ENCODE data around the gene CHRND. TPM values are rescaled to one million over a fixed set of nuclear protein-coding genes. Genes with fewer than 3 reads are reported as not detected.

The CHRND gene
- total and polyA plus RNA-seq, 2 of the 8 experiments (the other 6 are each of a cell fraction or from before 2014, with no cell fraction given): 0.24 TPM; not detected in 1

- peak; percentile 60 for TF ChIP-seq CTBP2 (IDR thresholded peaks at IDR 0.05; ENCODE audit: borderline replicate concordance, insufficient read depth, insufficient read length, low read length)
- no peak for TF ChIP-seq EZH2 (IDR thresholded peaks at IDR 0.05; ENCODE audit: low read depth, low read length, severe bottlenecking)
- TF ChIP-seq SIRT6 (IDR thresholded peaks at IDR 0.05; ENCODE audit: low read length): no peak
- no peak for TF ChIP-seq BCL11A (IDR thresholded peaks at IDR 0.05; ENCODE audit: low read depth in 2 of 2, low read length in 2 of 2)
- TF ChIP-seq FOSL1 (IDR thresholded peaks at IDR 0.05; ENCODE audit: insufficient read depth, low read depth, low read length): no peak
- peak; percentile 88 for TF ChIP-seq ASH2L (IDR thresholded peaks at IDR 0.05; ENCODE audit: low read length)
- TF ChIP-seq SIN3A (conservative IDR thresholded peaks at IDR 0.05 in 1 of 2, IDR thresholded peaks at IDR 0.05 in 1 of 2; ENCODE audit: low read depth in 1 of 2, low read length in 2 of 2): 0 out of 4 replicates have a peak, but pooled peaks of 1 of the 2 experiments have one; percentile 20
- TF ChIP-seq CHD7 (IDR thresholded peaks at IDR 0.05; ENCODE audit: insufficient replicate concordance, low read length): no peak
Observed at GRCh38 chr2:232502911-232503808, 22.8 kb upstream of the CHRND start (continued).
